ENCODE results near the gene NPIPA1.
A peak's percentile ranks its signal among the peaks of the same experiment; 100 is the strongest.

NPIPA1 gene

DNA sequence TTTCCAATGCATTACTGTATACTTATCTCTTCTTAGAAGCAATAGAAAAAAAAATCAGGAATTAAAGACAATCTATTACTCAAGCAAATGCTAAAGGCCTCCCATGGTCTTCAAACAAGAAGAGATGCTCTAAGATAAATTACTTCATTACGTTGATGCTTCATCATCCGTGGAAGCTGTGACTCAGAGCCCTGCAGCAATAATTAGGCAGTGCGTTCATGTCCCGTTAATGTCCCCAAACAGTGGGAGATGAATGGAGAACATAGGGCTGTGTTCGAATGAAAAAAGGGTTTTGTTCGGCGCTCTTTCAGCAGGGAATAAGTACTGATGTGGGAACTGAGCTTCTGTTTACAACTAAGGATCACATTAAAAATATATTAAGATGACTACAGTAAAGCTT lies 21.7 kb downstream of the NPIPA1 start:
- H4K91ac ChIP-seq (ENCODE audit: low read depth, low read length, poor library complexity): no peak overlapping the region
- no peak overlapping the region for H2AFZ ChIP-seq (ENCODE audit: low read length)
- H2BK5ac ChIP-seq (ENCODE audit: low read length): no peak overlapping the region
- no peak overlapping the region for H3K27ac ChIP-seq (replicated peaks; ENCODE audit: low read length)
- no peak overlapping the region for H3K4ac ChIP-seq (ENCODE audit: low read length)
- H3K79me1 ChIP-seq (ENCODE audit: low read depth, low read length): no peaks in the 10 kb centered on the region
- H3K9me3 ChIP-seq (replicated peaks in 1 of 2; ENCODE audit: control insufficient read depth in 2 of 2, insufficient read depth in 1 of 2, low read depth in 1 of 2, low read length in 2 of 2): peaks cover 0 to 2% of the 10 kb centered on the region in 2 donors
- no peak overlapping the region for H3K18ac ChIP-seq (ENCODE audit: low read length)
- no peak overlapping the region for H3K9ac ChIP-seq (ENCODE audit: low read depth, low read length, poor library complexity)
- no peaks in the 10 kb centered on the region for H3K36me3 ChIP-seq (replicated peaks in 1 of 2; ENCODE audit: control insufficient read depth in 2 of 2, insufficient read depth in 2 of 2, low read length in 2 of 2)
- H3K14ac ChIP-seq (ENCODE audit: low read length): no peak overlapping the region
- H2BK12ac ChIP-seq (ENCODE audit: low read length): no peak overlapping the region
- H3K27me3 ChIP-seq (ENCODE audit: control insufficient read depth in 3 of 3, insufficient read depth in 3 of 3, low read depth in 1 of 3, low read length in 3 of 3): no peaks in the 10 kb centered on the region
- no peak overlapping the region for H2AK5ac ChIP-seq (ENCODE audit: low read depth, low read length)
- no peak overlapping the region for H3K4me3 ChIP-seq (ENCODE audit: low read length in 2 of 2)
- no peak overlapping the region for H3K4me2 ChIP-seq (ENCODE audit: insufficient read depth, low read length, poor library complexity, severe bottlenecking)
- H3K4me1 ChIP-seq (ENCODE audit: control insufficient read depth in 2 of 2, insufficient read depth in 1 of 2, low read depth in 1 of 2, low read length in 2 of 2): no peaks in the 10 kb centered on the region
- WGBS, 2 donors (ENCODE audit: extremely low coverage in 2 of 2, insufficient read length in 2 of 2, insufficient replicate concordance in 1 of 2): no CpG with 5 or more reads among the region's 7 CpGs
- no peak overlapping the region for H3K23ac ChIP-seq (ENCODE audit: low read depth, low read length, poor library complexity)
- no peak overlapping the region for H4K8ac ChIP-seq (ENCODE audit: low read depth, low read length)
- H2BK15ac ChIP-seq (ENCODE audit: low read length): no peak overlapping the region
- no peak overlapping the region for H2BK120ac ChIP-seq (ENCODE audit: low read depth, low read length)
- no peak for DNase-seq (ENCODE audit: low spot score)

DNA sequence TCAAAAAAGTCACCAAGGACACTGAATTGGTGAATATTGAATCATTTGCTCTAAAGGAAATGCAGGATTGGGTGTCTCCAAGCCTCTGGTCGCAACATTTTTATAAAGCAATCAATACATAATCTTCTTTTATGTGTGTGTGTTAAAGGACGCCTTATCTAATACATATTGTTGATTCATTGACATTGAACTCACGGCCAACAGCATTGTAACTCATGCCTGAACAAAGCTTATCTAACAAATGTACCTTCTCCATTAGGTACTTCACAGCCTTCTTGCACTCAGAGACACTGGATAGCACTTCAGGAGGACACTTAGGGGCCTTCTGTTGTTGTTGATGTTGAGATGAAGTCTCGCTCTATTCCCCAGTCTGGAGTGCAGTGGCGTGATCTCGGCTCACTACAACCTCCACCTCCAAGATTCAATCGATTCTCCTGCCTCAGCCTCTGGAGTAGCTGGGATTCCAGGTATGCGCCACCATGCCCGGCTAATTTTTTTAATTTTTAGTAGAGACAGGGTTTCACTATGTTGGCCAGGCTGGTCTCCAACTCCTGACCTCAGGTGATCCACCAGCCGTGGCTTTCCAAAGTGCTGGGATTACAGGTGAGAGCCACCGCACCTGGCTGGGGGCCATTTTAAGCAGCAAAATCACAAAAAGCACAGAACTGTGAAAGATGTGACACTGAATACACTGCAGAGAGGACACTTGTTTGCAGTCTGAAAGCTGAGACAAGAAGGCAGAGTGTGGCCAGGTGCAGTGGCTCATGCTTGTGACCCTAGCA lies 24.4 kb downstream of the NPIPA1 start:
- Histone ChIP-seq H3K14ac (ENCODE audit: low read length) (no peak overlapping the region), H3K79me1 (ENCODE audit: low read depth, low read length) (no peaks in the 10 kb centered on the region), H3K36me3 (replicated peaks in 1 of 2; ENCODE audit: control insufficient read depth in 2 of 2, insufficient read depth in 2 of 2, low read length in 2 of 2) (no peaks in the 10 kb centered on the region), H3K27ac (replicated peaks; ENCODE audit: low read length) (no peak overlapping the region), H2BK15ac (ENCODE audit: low read length) (no peak overlapping the region), H4K8ac (ENCODE audit: low read depth, low read length) (no peak overlapping the region), H2BK12ac (ENCODE audit: low read length) (no peak overlapping the region), H3K4me3 (ENCODE audit: low read length in 2 of 2) (no peak overlapping the region), H4K91ac (ENCODE audit: low read depth, low read length, poor library complexity) (no peak overlapping the region), H2BK120ac (ENCODE audit: low read depth, low read length) (no peak overlapping the region), H2AK5ac (ENCODE audit: low read depth, low read length) (no peak overlapping the region), H3K27me3 (ENCODE audit: control insufficient read depth in 3 of 3, insufficient read depth in 3 of 3, low read depth in 1 of 3, low read length in 3 of 3) (no peaks in the 10 kb centered on the region), H2AFZ (ENCODE audit: low read length) (no peak overlapping the region), H3K4ac (ENCODE audit: low read length) (no peak overlapping the region), H3K23ac (ENCODE audit: low read depth, low read length, poor library complexity) (no peak overlapping the region), H3K18ac (ENCODE audit: low read length) (no peak overlapping the region), H3K4me2 (ENCODE audit: insufficient read depth, low read length, poor library complexity, severe bottlenecking) (no peak overlapping the region), H3K9ac (ENCODE audit: low read depth, low read length, poor library complexity) (peak overlapping the region; percentile 17), H3K9me3 (replicated peaks in 1 of 2; ENCODE audit: control insufficient read depth in 2 of 2, insufficient read depth in 1 of 2, low read depth in 1 of 2, low read length in 2 of 2) (peaks cover 0 to 2% of the 10 kb centered on the region in 2 donors), H2BK5ac (ENCODE audit: low read length) (no peak overlapping the region), H3K4me1 (ENCODE audit: control insufficient read depth in 2 of 2, insufficient read depth in 1 of 2, low read depth in 1 of 2, low read length in 2 of 2) (no peaks in the 10 kb centered on the region)
- no peak for DNase-seq (ENCODE audit: low spot score)
- WGBS, 2 donors (ENCODE audit: extremely low coverage in 2 of 2, insufficient read length in 2 of 2, insufficient replicate concordance in 1 of 2): no CpG with 5 or more reads among the region's 11 CpGs

DNA sequence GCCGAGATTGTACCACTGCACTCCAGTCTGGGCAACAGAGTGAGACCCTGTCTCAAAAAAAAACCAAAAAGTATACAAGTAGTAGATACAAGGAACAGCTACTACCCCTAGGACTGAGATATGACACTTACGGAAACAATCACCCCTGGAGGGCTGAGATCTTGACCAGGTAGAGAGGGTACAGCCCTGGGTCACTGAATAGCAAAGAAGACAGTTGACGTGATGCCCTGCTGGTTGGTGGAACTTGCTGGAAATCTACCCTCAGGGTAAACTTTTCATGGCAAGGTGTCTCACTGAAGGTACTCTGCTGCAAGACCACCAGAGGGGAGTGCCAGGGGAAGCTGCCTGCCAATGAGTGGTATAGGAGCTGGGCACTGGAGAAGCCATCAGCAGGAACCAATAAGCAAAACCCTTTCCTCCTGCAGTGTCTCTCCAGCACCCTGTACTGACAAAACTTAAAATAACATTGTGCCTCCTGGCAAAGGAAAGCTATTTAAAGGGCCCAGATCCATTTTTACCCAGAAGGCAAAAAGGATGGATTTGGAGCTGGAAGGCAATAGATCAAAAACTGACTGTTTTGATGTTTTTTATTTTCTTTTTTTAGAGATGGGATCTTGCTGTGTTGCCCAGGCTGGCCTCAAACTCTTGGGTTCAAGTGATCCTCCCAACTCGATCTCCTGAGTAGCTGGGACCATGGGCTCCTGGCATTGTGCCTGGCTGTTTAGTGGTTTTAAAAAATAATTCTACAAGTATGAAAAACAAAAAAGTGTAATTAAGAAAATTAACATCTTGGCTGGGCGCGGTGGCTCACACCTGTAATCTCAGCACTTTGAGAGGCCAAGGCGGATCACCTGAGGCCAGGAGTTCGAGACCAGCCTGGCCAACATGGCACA lies 26.3 kb downstream of the NPIPA1 start:
- H3K9ac ChIP-seq (ENCODE audit: low read depth, low read length, poor library complexity): no peak overlapping the region
- H3K27ac ChIP-seq (replicated peaks; ENCODE audit: low read length): no peak overlapping the region
- no peak overlapping the region for H2AFZ ChIP-seq (ENCODE audit: low read length)
- H4K91ac ChIP-seq (ENCODE audit: low read depth, low read length, poor library complexity): no peak overlapping the region
- H2BK5ac ChIP-seq (ENCODE audit: low read length): no peak overlapping the region
- no peak overlapping the region for H3K18ac ChIP-seq (ENCODE audit: low read length)
- no peak overlapping the region for H3K4me2 ChIP-seq (ENCODE audit: insufficient read depth, low read length, poor library complexity, severe bottlenecking)
- no peaks in the 10 kb centered on the region for H3K27me3 ChIP-seq (ENCODE audit: control insufficient read depth in 3 of 3, insufficient read depth in 3 of 3, low read depth in 1 of 3, low read length in 3 of 3)
- H3K4ac ChIP-seq (ENCODE audit: low read length): no peak overlapping the region
- H2BK120ac ChIP-seq (ENCODE audit: low read depth, low read length): no peak overlapping the region
- H3K4me3 ChIP-seq (ENCODE audit: low read length in 2 of 2): no peak overlapping the region
- no peak for DNase-seq (ENCODE audit: low spot score)
- H4K8ac ChIP-seq (ENCODE audit: low read depth, low read length): no peak overlapping the region
- no peaks in the 10 kb centered on the region for H3K79me1 ChIP-seq (ENCODE audit: low read depth, low read length)
- H3K36me3 ChIP-seq (replicated peaks in 1 of 2; ENCODE audit: control insufficient read depth in 2 of 2, insufficient read depth in 2 of 2, low read length in 2 of 2): no peaks in the 10 kb centered on the region
- no peak overlapping the region for H3K14ac ChIP-seq (ENCODE audit: low read length)
- H2AK5ac ChIP-seq (ENCODE audit: low read depth, low read length): no peak overlapping the region
- no peak overlapping the region for H2BK15ac ChIP-seq (ENCODE audit: low read length)
- peaks cover 0 to 2% of the 10 kb centered on the region in 2 donors for H3K9me3 ChIP-seq (replicated peaks in 1 of 2; ENCODE audit: control insufficient read depth in 2 of 2, insufficient read depth in 1 of 2, low read depth in 1 of 2, low read length in 2 of 2)
- H2BK12ac ChIP-seq (ENCODE audit: low read length): no peak overlapping the region
- no peaks in the 10 kb centered on the region for H3K4me1 ChIP-seq (ENCODE audit: control insufficient read depth in 2 of 2, insufficient read depth in 1 of 2, low read depth in 1 of 2, low read length in 2 of 2)
- WGBS, 2 donors (ENCODE audit: extremely low coverage in 2 of 2, insufficient read length in 2 of 2, insufficient replicate concordance in 1 of 2): no CpG with 5 or more reads among the region's 8 CpGs
- H3K23ac ChIP-seq (ENCODE audit: low read depth, low read length, poor library complexity): no peak overlapping the region

DNA sequence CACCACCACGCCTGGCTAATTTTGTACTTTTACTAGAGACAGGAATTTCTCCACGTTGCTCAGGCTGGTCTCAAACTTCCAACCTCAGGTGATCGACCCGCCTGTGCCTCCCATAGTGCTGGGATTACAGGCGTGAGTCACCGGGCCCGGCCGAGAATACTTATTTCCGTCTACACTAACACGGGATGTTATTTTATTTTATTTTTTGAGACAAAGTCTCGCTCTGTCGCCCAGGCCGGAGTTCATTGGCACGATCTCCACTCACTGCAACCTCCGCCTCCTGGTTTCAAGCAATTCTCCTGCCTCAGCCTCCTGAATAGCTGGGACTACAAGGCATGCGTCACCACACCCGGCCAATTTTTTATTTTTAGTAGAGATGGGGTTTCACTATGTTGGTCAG lies 28.1 kb downstream of the NPIPA1 start:
- H3K4ac ChIP-seq (ENCODE audit: low read length): no peak overlapping the region
- H4K91ac ChIP-seq (ENCODE audit: low read depth, low read length, poor library complexity): no peak overlapping the region
- H3K9ac ChIP-seq (ENCODE audit: low read depth, low read length, poor library complexity): no peak overlapping the region
- no peak overlapping the region for H4K8ac ChIP-seq (ENCODE audit: low read depth, low read length)
- H3K18ac ChIP-seq (ENCODE audit: low read length): no peak overlapping the region
- H3K4me1 ChIP-seq (ENCODE audit: control insufficient read depth in 2 of 2, insufficient read depth in 1 of 2, low read depth in 1 of 2, low read length in 2 of 2): no peaks in the 10 kb centered on the region
- H2BK15ac ChIP-seq (ENCODE audit: low read length): no peak overlapping the region
- peaks cover 0 to 2% of the 10 kb centered on the region in 2 donors for H3K9me3 ChIP-seq (replicated peaks in 1 of 2; ENCODE audit: control insufficient read depth in 2 of 2, insufficient read depth in 1 of 2, low read depth in 1 of 2, low read length in 2 of 2)
- no peak overlapping the region for H2AFZ ChIP-seq (ENCODE audit: low read length)
- no CpG with 5 or more reads among the region's 17 CpGs for WGBS, 2 donors (ENCODE audit: extremely low coverage in 2 of 2, insufficient read length in 2 of 2, insufficient replicate concordance in 1 of 2)
- H2AK5ac ChIP-seq (ENCODE audit: low read depth, low read length): no peak overlapping the region
- no peak overlapping the region for H3K4me3 ChIP-seq (ENCODE audit: low read length in 2 of 2)
- H2BK12ac ChIP-seq (ENCODE audit: low read length): no peak overlapping the region
- DNase-seq (ENCODE audit: low spot score): no peak
- H3K14ac ChIP-seq (ENCODE audit: low read length): no peak overlapping the region
- H2BK5ac ChIP-seq (ENCODE audit: low read length): no peak overlapping the region
- H3K4me2 ChIP-seq (ENCODE audit: insufficient read depth, low read length, poor library complexity, severe bottlenecking): no peak overlapping the region
- H2BK120ac ChIP-seq (ENCODE audit: low read depth, low read length): no peak overlapping the region
- H3K27ac ChIP-seq (replicated peaks; ENCODE audit: low read length): no peak overlapping the region
- no peaks in the 10 kb centered on the region for H3K79me1 ChIP-seq (ENCODE audit: low read depth, low read length)
- no peaks in the 10 kb centered on the region for H3K36me3 ChIP-seq (replicated peaks in 1 of 2; ENCODE audit: control insufficient read depth in 2 of 2, insufficient read depth in 2 of 2, low read length in 2 of 2)
- H3K27me3 ChIP-seq (ENCODE audit: control insufficient read depth in 3 of 3, insufficient read depth in 3 of 3, low read depth in 1 of 3, low read length in 3 of 3): no peaks in the 10 kb centered on the region
- no peak overlapping the region for H3K23ac ChIP-seq (ENCODE audit: low read depth, low read length, poor library complexity)
